OCI-LY7 (cell line): ENCODE results near the gene PEX11A.

Source experiments
- CTCF ChIP-seq: fragments of 200-600 bp; sonication (generic); conservative IDR thresholded peaks from 2 replicates; pipeline ENCODE4 v1.5.1; 2014; ENCODE audit warnings: mild to moderate bottlenecking, antibody characterized with exemption, low read length, moderate library complexity, mixed read lengths
- EZH2phosphoT487 ChIP-seq: fragments of 200-600 bp; sonication (generic); IDR thresholded peaks from 2 replicates; pipeline ENCODE4 v1.6.1; 2018; ENCODE audit warnings: low read depth, borderline replicate concordance, mild to moderate bottlenecking, mixed run types, antibody characterized with exemption, low read length, moderate library complexity, mixed read lengths

- TF ChIP-seq CTCF (no peak), EZH2phosphoT487 (no peak)
Measured at GRCh38 chr15:89681146-89681545, 9.4 kb downstream of the PEX11A start.
